ENCODE data around the gene LAMA2. TPM values are rescaled to one million over a fixed set of nuclear protein-coding genes. Genes with fewer than 3 reads are reported as not detected.

Gene LAMA2
- total RNA-seq, 1 experiment from 2014 or later, result 4.2 TPM

- Histone ChIP-seq H3K14ac (ENCODE audit: insufficient read depth, low read length) (no peak overlapping the region), H3K23me2 (ENCODE audit: insufficient read length, low read depth, low read length, poor library complexity, severe bottlenecking) (no peaks in the 10 kb centered on the region), H2AK5ac (ENCODE audit: insufficient read length, low read length) (no peak overlapping the region), H4K5ac (ENCODE audit: insufficient read length, low read depth, low read length) (no peak overlapping the region), H3K27me3 (ENCODE audit: insufficient read depth, low read length) (no peaks in the 10 kb centered on the region), H4K8ac (replicated peaks; ENCODE audit: insufficient read length, low read depth, low read length) (no peak overlapping the region), H3K56ac (ENCODE audit: insufficient read length, low read depth, low read length) (no peak overlapping the region), H2BK15ac (ENCODE audit: low read depth, low read length) (no peak overlapping the region), H2BK20ac (ENCODE audit: low read depth, low read length, poor library complexity, severe bottlenecking) (no peak overlapping the region), H3K79me1 (ENCODE audit: insufficient read depth, low read depth, low read length, poor library complexity, severe bottlenecking) (no peaks in the 10 kb centered on the region), H3K23ac (ENCODE audit: insufficient read length, low read depth, low read length) (no peak overlapping the region), H3T11ph (ENCODE audit: low read length) (no peak overlapping the region), H3K4ac (ENCODE audit: low read depth, low read length) (no peak overlapping the region), H2BK5ac (ENCODE audit: insufficient read length, low read length) (no peak overlapping the region), H4K20me1 (ENCODE audit: control insufficient read depth, insufficient read depth, insufficient read length) (no peaks in the 10 kb centered on the region), H3K4me2 (ENCODE audit: insufficient read depth, insufficient read length, low read length) (no peak overlapping the region), H3K18ac (ENCODE audit: insufficient read length, low read depth, low read length) (no peak overlapping the region), H3K9me3 (ENCODE audit: control insufficient read depth, low read depth, low read length) (no peaks in the 10 kb centered on the region), H3K4me1 (ENCODE audit: insufficient read depth, low read length) (peaks cover 4% of the 10 kb centered on the region; the same call in 1 of the 2 replicates), H4K91ac (ENCODE audit: insufficient read length, low read depth, low read length) (no peak overlapping the region), H2AFZ (ENCODE audit: low read length) (no peak overlapping the region), H3K9ac (ENCODE audit: extremely low read depth, insufficient read length, low read length) (no peak overlapping the region), H2BK12ac (ENCODE audit: insufficient read length, low read depth, low read length) (no peak overlapping the region), H3K79me2 (ENCODE audit: insufficient read depth, low read length) (no peaks in the 10 kb centered on the region), H2BK120ac (ENCODE audit: low read depth, low read length, poor library complexity, severe bottlenecking) (no peak overlapping the region), H3K27ac (ENCODE audit: insufficient read length, low read depth, low read length) (no peak overlapping the region)
- H3K9me3 Mint-ChIP-seq, result no peaks in the 10 kb centered on the region
- H3K27ac Mint-ChIP-seq, result no peak overlapping the region
- WGBS (ENCODE audit: extremely low coverage, insufficient read length, low lambda C conversion rate), result no CpG with 5 or more reads among the region's 9 CpGs
- no peaks in the 10 kb centered on the region for H3K27me3 Mint-ChIP-seq (ENCODE audit: low read depth)
- DNase-seq, result no peak
- no peaks in the 10 kb centered on the region for H3K36me3 Mint-ChIP-seq (ENCODE audit: insufficient read depth in 1 of 3, low read depth in 3 of 3)
- peaks cover 25% of the 10 kb centered on the region in 2 experiments for H3K4me1 Mint-ChIP-seq
- no peak for TF ChIP-seq CTCF (conservative IDR thresholded peaks at IDR 0.05)
- no peak overlapping the region for H3K4me3 Mint-ChIP-seq
Measured at GRCh38 chr6:129200151-129200550, 317.2 kb downstream of the LAMA2 start.
